ENCODE results near the gene MZF1.

- TF ChIP-seq ETS2 (tag; IDR thresholded peaks at IDR 0.05; ENCODE audit: borderline replicate concordance, poor library complexity, severe bottlenecking) (no peak), CTCF (IDR thresholded peaks at IDR 0.05 in 2 of 3, conservative IDR thresholded peaks at IDR 0.05 in 1 of 3; ENCODE audit: insufficient read depth in 2 of 3, low read depth in 1 of 3, low read length in 3 of 3) (no peak), ZFP36 (IDR thresholded peaks at IDR 0.05; ENCODE audit: low read depth, low read length, partially characterized antibody) (no peak), ZNF174 (CRISPR knock-in tag; IDR thresholded peaks at IDR 0.05) (no peak)
These were observed 50.4 kb downstream of the MZF1 start for GRCh38 chr19:58522709-58523108.

Measured in K562 (cell line).